ENCODE measurements around the gene CCDC88B. TPM values are rescaled to one million over a fixed set of nuclear protein-coding genes. Genes with fewer than 3 reads are reported as not detected.

The CCDC88B gene
- total and polyA plus RNA-seq, 9 of the 15 experiments (the other 6 are each of a cell fraction or from before 2014, with no cell fraction given): 0.13 to 18.1 (median 7.9) TPM

GRCh38 chr11:64381350-64381749 is 41.3 kb downstream of the CCDC88B start:
- Histone ChIP-seq H3K79me2 (ENCODE audit: control insufficient read depth, insufficient read depth, low read length) (no peaks in the 10 kb centered on the region), H3K9me3 (replicated peaks; ENCODE audit: control insufficient read depth, insufficient read depth, low read depth, low read length) (peaks cover 8% of the 10 kb centered on the region), H4K20me1 (replicated peaks; ENCODE audit: control insufficient read depth, insufficient read depth, low read length) (0 out of 2 replicates have a peak, but pooled peaks cover 6% of the 10 kb centered on the region), H3K36me3 (ENCODE audit: control insufficient read depth, insufficient read depth, low read length) (no peaks in the 10 kb centered on the region), H3K4me2 (ENCODE audit: insufficient read depth, low read length) (no peak overlapping the region), H3K9me1 (ENCODE audit: control insufficient read depth, insufficient read depth, low read length) (peaks cover 2% of the 10 kb centered on the region), H3K4me3 (no peak overlapping the region), H3K9ac (ENCODE audit: insufficient read depth in 1 of 2, low read depth in 2 of 2, low read length in 2 of 2) (no peak overlapping the region), H3K4me1 (replicated peaks in 1 of 2; ENCODE audit: control insufficient read depth in 2 of 2, insufficient read depth in 2 of 2, low read length in 2 of 2) (peaks cover 8 to 13% of the 10 kb centered on the region in 2 experiments), H2AFZ (ENCODE audit: low read depth, low read length) (no peak overlapping the region), H3K27ac (ENCODE audit: extremely low read depth, low read depth, low read length) (no peak overlapping the region), H3K27me3 (ENCODE audit: control insufficient read depth in 2 of 2, insufficient read depth in 2 of 2, low read length in 2 of 2) (peaks cover 32 to 64% of the 10 kb centered on the region in 2 experiments)
- in situ Hi-C loops (cut with MboI) (no loop called here), intact Hi-C loops (cut with micrococcal nuclease) (no loop called here)
- CTCF ChIA-PET (ENCODE audit: low intra/inter-chr PET ratio): no interaction called here
- 25% methylated on average over 6 of the region's 6 CpGs for WGBS (ENCODE audit: insufficient coverage, low coverage, missing lambda C conversion rate)
- BruUV-seq (replicated peaks): no TSS peak
- POLR2A ChIA-PET: interaction anchor here (0.6 to 1.1 kb wide), 3 partner anchors 9 to 1470 kb away, joined by 4 read pairs; no protein-coding TSS in a partner anchor
- no peak for DNase-seq (ENCODE audit: extremely low read depth in 1 of 4, low spot score in 3 of 4)
- TF ChIP-seq GTF2E2 (tag; IDR thresholded peaks at IDR 0.05): no peak
- TF ChIP-seq U2AF2 (optimal IDR thresholded peaks at IDR 0.05; ENCODE audit: low read depth, low read length): no peak
- TF ChIP-seq CREB5 (CRISPR knock-in tag; IDR thresholded peaks at IDR 0.05): no peak
- TF ChIP-seq RBM14 (IDR thresholded peaks at IDR 0.05; ENCODE audit: borderline replicate concordance, insufficient read depth, low read depth, low read length): no peak
- no peak for TF ChIP-seq NFXL1 (CRISPR knock-in tag; IDR thresholded peaks at IDR 0.05)
- no peak for TF ChIP-seq ZZZ3 (IDR thresholded peaks at IDR 0.05)
- no peak for TF ChIP-seq ZNF57 (CRISPR knock-in tag; IDR thresholded peaks at IDR 0.05)
- no peak for TF ChIP-seq FIP1L1 (IDR thresholded peaks at IDR 0.05; ENCODE audit: low read depth, low read length, poor library complexity, severe bottlenecking)
- TF ChIP-seq KLF16 (IDR thresholded peaks at IDR 0.05): no peak
- no peak for TF ChIP-seq MIER1 (IDR thresholded peaks at IDR 0.05; ENCODE audit: low read depth)
- TF ChIP-seq RREB1 (CRISPR knock-in tag; IDR thresholded peaks at IDR 0.05): no peak
- TF ChIP-seq ILF3 (IDR thresholded peaks at IDR 0.05; ENCODE audit: borderline replicate concordance): no peak
- TF ChIP-seq MXI1 (IDR thresholded peaks at IDR 0.05; ENCODE audit: low read depth, low read length): no peak
- no peak for TF ChIP-seq KDM1A (IDR thresholded peaks at IDR 0.05)
- no peak for TF ChIP-seq ZC3H4 (CRISPR knock-in tag; IDR thresholded peaks at IDR 0.05; ENCODE audit: borderline replicate concordance)
- no peak for TF ChIP-seq SLC30A9 (CRISPR knock-in tag; IDR thresholded peaks at IDR 0.05)
- no peak for TF ChIP-seq BMI1 (IDR thresholded peaks at IDR 0.05; ENCODE audit: low read length)
- no peak for TF ChIP-seq ZFP36 (IDR thresholded peaks at IDR 0.05; ENCODE audit: low read depth, low read length, partially characterized antibody)
- ATAC-seq: peak; percentile 42; the same call in 2 of the 3 replicates
- FAIRE-seq: no peak
